COLO668 (cell line): ENCODE results near the gene IFT122.
"Not testable (repeated sequence)": the region's sequence is repeated elsewhere in the genome, so short reads cannot be mapped to it uniquely, and the experiment has no call there.

ENCODE experiments used
- DNase-seq: peaks from one replicate; lab custom pipeline; 2025; ENCODE audit not compliant: unreplicated experiment; lab: John Stamatoyannopoulos, UW

The IFT122 gene, protein sequence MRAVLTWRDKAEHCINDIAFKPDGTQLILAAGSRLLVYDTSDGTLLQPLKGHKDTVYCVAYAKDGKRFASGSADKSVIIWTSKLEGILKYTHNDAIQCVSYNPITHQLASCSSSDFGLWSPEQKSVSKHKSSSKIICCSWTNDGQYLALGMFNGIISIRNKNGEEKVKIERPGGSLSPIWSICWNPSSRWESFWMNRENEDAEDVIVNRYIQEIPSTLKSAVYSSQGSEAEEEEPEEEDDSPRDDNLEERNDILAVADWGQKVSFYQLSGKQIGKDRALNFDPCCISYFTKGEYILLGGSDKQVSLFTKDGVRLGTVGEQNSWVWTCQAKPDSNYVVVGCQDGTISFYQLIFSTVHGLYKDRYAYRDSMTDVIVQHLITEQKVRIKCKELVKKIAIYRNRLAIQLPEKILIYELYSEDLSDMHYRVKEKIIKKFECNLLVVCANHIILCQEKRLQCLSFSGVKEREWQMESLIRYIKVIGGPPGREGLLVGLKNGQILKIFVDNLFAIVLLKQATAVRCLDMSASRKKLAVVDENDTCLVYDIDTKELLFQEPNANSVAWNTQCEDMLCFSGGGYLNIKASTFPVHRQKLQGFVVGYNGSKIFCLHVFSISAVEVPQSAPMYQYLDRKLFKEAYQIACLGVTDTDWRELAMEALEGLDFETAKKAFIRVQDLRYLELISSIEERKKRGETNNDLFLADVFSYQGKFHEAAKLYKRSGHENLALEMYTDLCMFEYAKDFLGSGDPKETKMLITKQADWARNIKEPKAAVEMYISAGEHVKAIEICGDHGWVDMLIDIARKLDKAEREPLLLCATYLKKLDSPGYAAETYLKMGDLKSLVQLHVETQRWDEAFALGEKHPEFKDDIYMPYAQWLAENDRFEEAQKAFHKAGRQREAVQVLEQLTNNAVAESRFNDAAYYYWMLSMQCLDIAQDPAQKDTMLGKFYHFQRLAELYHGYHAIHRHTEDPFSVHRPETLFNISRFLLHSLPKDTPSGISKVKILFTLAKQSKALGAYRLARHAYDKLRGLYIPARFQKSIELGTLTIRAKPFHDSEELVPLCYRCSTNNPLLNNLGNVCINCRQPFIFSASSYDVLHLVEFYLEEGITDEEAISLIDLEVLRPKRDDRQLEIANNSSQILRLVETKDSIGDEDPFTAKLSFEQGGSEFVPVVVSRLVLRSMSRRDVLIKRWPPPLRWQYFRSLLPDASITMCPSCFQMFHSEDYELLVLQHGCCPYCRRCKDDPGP

DNA sequence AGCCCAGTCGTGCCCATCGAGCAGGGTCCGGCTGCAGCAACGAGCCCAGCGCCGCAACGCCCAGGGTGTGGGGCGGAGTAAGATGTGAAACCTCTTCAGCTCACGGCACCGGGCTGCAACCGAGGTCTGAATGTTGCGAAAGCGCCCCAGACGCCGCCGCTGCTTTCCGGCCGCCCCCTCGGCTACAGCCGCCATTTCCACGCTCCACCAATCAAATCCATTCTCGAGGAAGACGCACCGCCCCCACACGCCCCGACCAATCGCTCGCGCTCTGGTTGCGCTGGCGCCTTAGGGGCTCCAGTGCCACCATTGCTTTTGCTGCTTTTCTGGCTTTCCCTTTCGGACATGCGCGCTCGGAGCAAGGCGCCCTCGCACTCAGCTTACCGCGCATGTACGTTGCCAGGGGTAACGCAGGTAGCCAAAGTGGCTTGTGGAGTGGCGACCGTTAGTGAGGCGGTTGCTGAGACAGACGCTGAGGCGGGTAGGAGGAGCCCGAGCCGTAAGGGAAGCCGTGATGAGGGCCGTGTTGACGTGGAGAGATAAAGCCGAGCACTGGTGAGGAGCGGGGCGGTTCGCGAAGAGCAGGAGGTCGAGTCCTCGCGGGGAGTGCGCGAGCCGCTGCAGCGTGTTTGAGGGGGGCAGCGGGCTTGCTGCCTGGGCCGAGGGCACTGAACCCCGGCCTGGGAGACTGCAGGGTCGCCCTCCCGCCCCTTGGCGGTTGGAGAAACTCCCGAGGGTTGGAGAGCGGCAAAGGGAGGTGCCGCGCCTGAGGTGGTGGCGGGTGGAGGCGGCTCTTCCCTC, at the start of gene IFT122, which contains the start of gene MBD4:
IFT122 (plus strand) TSS at position 408 of the 801 bp plus-strand sequence; CDS start at position 515, 107 bp downstream.
MBD4 (minus strand) TSS at position 132 of the 801 bp plus-strand sequence; CDS start at position 17, 115 bp downstream.
- peak; percentile 96 for DNase-seq

DNA sequence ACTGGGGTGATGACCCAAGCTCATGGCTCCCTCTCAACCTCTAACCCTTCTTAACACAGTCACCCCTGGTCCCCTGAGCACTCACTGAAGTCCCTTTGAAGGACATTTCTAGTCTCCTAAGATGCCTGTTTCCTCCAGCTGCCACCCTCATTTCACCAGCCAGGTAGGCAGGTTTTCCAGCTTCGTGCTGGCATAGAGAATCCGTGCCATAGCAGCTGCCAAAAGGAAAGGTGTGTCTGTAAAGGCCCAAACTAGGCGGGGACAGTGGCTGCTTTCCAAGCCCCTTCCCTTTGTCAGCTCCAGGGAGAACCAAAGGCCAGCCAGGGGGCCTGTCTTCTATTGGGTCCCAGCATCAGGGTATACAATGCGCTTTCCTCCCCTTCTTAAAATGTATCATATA, 48.4 kb upstream of the IFT122 start:
- not testable (repeated sequence) for DNase-seq

DNA sequence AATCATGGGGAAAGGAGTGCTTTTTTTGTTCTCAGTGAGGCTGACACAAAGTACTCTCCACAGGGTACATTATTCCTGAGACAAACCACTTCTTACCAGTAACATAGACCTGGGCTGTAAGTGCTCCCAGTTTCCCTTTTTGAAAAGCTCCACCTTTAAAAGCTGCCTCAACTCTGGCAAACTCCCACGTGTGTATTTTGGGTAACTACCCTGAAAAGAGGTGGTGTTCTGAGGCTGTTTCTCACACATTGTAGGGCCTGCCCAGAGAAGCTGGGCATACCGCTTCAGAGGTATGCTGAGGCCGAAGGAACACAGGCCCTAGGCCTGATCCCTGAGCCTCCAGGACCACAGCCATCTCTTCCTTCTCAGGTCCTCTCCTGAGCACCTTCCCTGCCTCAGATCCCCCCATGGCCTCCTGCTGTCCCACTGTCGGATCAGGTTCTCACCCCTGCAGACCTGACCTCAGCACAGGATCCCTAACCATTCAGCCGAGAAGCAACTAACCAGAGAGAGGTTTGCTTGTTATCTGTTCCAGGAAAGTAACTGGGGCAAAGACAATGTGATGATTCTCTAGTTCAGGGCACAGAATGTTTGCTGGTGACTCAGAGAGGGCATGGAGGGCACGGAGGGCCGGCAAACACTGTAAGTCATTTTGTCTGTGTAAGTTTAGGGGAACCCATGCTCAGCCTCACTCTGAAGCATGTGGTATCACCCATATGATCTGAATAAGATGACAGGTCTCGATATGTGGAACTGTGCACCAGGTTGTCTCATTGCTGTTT, 47.7 kb upstream of the IFT122 start:
- not testable (repeated sequence) for DNase-seq

DNA sequence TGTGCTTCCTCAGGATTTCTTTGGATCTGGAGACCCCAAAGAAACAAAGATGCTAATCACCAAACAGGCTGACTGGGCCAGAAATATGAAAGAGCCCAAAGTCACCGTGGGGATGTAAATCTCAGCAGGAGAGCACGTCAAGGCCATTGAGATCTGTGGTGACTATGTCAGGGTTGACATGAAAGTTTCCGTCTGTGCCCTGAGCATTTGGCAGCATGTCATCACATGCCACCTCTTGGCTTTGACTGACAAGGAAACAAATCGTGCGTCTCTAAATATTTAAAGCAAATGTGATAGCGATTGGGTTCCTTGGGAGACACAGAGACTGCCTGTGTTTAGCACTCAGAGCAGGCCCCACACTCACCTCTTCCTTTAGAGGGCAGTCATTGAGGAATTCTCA, 46.8 kb upstream of the IFT122 start:
- DNase-seq = no peak

DNA sequence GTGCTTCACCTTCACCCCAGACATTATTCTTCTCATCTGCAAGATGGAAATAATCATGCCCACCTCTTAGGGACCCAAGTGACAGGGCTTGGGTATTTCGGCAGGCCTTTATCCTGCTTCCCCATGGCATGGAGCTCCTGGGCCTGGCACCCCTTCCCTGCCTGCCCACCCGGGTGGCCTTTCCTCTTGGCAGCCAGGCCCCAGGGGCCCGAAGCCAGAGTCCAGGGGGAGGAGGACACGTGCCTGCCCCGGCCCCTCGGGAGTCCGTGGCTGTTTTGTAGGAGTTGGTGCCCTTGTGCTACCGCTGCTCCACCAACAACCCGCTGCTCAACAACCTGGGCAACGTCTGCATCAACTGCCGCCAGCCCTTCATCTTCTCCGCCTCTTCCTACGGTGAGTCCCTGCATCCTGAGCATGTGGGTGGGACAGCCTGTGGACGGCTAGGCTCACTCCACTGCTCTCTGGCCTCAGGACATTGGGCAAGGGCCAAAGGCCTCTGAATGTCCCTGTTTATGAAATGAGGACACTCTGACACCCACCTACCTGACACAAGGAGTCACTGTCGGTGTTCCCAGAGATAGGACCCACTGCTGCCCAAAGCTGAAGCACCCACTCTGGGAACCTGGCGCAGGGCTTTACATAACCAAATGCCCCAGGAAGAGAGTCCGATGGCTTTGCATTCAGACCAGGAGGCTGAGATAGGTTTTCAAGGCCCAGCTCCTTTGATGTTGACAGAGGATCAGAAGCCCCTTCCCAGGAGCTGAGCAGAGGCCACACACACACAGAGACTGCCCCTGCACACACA, 46.1 kb upstream of the IFT122 start:
- DNase-seq = not testable (repeated sequence)

DNA sequence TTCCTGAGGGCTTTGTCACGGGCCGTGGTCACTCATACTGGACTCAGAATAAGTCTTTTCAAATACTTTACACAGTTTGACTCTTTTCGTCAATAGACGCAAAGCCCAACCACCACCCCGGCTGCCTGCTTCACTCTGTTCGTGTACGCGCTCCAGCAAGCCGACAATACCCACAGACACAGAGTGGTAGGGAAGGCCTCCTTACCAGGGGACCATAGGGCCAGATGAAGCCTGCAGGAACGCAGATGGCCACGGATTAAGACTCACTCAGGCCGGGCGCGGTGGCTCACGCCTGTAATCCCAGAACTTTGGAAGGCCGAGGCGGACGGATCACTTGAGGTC, 41.2 kb upstream of the IFT122 start:
- peak; percentile 1 for DNase-seq

DNA sequence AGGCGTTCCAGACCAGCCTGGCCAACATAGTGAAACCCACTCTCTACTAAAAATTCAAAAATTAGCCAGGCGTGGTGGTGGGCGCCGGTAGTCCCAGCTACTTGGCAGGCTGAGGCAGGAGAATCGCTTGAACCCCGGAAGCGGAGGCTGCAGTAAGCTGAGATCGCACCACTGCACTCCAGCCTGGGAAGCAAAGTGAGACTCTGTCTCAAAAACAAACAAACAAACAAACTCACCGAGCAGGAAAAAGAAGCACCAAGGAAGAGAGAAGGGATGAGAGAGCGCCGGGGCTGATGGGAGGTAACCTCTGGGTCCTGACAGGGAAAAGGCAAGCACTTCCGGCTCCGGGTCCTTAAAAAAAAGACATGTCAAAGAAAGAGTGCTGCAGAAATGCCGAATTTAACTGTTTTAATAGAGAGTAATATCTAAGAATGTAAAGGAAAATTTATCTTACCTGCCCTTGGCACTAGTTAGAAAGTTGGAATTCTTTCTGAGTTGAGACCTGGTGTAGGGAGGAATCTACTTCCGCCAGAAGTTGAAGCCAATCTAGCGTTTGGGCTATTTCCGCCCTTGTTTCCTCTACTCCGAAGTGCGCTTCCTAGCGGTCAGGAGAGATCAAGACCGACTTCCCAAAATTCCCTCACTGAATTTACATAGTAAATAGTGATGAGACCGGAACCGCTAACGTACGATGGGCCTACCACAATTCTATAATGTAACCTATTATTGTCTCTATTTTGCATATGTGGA, 40.7 kb upstream of the IFT122 start:
- DNase-seq = peak; percentile 78

DNA sequence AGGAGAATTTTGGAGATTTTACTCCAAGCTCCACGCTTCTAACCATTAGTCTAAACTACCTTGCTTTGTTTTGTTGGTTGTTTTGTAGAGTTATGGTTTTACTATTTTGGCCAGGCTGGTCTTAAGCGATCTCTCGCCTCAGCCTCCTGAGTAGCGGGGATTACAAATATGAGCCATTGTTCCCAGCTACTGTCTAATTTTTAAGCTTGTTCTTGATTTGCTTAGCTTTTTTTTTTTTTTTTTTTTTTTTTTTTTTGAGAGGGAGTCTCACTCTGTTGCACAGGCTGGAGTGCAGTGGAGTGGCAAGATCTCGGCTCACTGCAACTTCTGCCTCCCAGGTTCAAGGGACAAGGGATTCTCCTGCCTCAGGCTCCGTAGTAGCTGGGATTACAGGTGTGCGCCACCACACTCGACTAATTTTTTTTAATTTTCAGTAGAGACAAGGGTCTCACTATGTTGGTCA, 40.1 kb upstream of the IFT122 start:
- no peak for DNase-seq

DNA sequence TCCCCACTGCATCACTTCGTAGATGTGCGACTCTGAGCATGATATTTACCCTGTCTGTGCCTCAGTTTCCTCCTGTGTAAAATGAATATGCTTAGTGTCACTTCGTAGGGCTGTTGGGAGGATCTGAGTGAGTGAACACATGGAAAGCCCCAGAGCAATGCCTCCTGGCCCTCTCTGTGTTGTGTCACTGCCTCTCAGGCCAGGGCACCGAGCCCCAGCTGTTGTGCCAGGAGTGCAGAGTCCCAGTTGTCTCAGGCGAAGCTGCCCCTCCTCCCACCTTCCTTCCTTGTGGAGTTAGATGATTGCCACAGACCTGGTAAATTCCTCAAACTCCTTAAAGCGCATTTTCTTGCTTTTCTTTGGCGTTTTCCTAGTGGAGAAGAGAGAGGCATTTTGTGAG, 37.8 kb upstream of the IFT122 start:
- DNase-seq = no peak

DNA sequence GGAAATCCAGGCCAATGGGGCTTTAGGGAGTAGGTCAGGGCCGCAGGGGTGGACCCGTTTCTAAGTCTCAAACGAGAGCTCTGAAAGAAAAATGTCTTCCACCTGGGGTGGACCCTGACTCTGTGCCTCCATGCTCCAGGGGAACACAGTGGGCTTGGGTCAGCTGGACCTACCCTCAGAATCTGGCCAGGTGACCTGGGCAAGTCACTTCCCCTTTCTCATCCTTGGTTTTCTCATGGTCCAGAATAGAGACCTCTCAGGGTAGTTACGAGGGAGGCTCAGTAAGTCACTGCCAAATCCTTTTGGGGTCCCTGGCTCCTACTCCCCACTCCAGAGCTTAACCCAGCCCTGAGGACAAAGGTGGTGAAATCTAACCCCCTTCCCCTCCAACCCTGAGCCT, 37.4 kb upstream of the IFT122 start:
- no peak for DNase-seq

DNA sequence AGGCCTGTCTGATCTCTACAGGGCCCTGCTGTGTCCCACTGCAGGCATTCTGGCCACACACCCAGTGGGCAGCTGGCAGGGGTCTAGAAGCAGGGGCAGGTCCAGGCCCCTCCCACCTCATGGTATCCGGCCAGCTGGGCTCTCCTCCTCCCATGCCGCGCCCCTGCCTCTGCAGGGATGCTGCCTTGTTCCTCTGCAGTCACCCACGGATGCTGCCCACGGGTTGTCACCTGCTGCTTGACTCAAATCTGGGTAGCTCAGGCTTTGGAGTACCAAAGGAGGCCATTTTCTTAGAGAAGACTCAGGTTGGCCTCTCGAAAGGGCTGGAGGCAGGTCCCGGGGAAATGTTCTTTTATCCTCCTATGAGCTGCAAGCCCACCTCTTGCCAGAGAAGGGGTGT, 36.6 kb upstream of the IFT122 start:
- DNase-seq = no peak

DNA sequence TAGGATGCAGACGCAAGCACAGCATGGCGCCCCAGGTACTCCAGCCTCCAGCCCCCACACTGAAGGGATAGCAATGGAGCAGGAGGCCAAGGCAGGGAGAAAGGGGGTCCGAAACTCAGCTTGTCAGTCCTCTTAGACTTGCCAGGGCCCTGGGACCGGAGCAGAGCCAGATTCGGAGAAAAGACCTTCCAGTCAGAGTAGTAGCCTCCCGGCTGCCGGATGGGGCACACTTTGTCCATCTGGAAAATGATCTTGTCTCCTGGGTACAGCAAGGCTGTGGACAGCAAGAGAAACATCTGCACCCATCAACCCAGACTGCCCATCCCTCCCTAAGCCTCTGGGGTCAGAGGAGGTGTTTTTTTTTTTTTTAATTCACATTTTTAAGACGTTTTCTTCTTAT, 35.9 kb upstream of the IFT122 start:
- no peak for DNase-seq

DNA sequence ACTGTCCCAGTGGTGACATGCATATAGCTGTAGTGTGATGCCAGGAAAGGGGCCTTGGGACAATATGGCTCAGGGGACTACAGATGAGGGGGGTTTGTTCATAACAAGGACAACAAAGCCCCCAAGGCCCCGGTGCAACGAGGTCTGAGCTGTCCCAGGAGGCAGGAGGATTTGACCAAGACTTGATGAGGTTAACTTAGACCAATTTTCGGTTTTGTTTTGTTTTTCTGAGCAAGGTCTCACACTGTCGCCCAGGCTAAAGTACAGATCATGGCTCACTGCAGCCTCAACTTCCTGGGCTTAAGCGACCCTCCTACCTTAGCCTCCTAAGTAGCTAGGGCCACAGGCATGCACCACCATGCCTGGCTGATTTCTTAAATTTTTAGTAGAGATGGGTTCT, 35.4 kb upstream of the IFT122 start:
- no peak for DNase-seq

DNA sequence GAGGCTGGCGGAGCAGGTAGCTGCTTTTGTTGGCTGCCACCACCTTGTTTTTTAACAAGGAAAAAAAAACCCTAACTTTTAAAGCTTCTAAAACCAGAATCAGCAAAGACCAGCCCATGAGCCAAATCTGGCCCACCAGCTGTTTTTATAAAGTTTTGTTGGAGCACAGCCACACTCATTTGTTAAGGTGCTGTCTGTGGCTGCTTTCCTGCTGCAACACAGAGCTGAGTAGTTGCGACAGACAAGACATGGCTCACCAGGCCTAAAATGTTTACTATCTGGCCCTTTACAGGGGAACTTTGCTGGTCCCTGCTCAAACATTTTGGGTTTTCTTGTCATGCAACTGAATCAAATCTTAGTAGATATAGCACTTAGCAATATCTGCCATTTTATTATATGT, 30.5 kb upstream of the IFT122 start:
- DNase-seq = no peak

DNA sequence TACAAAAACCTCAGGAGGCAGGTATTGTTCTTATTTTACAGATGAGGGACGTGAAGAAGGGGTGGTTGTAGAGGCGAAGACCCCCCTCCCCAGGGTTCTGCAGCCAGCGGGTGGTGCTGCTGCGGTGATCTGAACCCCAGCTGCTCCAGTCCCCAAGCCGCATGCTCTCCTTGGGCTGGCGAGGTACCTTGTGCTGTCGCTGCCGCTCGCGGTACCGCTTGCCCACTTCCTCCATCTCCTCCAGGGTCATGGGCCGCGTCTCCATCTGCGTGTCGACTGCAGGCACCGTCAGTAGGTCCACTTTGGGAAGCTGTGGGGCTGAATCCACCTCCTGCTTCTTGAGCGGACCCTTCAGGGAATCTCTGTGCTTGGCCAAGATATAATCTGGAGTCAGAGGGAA, 29.1 kb upstream of the IFT122 start:
- no peak for DNase-seq

DNA sequence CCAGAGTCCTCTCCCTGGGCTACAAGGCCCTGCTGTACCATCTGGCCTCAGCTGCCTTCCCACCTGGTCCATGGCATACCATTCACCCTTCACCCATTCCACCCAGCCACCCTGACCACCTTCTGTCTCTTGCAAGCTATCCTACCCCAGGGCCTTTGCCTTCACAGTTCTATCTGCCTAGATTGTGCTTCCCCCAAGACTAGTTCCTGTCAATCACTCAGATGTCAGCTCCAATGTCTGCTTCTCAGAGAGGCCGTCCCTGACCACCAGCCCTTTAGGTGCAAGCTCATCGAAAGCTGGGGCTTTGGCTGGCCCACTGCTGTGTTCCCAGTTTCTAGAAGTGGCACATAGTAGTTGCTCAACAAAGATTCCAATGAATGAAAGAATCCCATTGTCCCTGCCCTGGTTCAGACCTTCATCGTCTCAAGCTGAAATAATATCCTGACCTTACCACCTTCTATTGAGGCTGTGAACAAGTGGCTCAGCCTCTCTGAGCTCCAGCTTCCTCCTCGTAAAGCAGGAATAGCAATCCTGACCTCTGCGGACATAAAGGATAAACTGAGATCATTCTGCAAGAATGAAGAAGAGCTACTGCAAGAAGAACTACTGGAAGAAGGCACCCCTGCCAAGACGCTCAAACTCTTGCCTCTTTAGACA, 27.4 kb upstream of the IFT122 start:
- no peak for DNase-seq

DNA sequence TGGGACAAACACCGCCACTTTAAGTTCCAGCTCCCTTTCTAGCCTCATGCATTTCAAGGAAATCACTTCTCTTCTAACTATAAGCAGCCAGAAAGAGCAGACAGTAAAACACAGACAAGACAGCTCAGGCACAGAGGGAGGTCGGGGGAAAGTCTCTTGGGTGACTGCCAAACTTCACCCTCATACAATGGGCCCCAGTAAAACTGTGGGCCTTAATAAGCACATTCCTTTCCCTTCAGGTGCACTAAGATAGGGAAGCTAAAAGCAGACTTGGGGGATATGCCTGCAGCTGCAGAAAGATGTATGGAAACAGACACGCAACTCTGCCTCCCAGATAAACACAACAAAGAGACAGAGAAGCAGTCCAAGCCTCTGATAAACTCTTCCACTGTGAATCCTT, 26.8 kb upstream of the IFT122 start:
- DNase-seq = not testable (repeated sequence)
